GM15510 (cell line): Measurements from ENCODE around the gene EML6.

ENCODE experiments used
- POLR2A ChIP-seq: IDR thresholded peaks from 3 replicates; pipeline ENCODE4 v1.6.1; 2011; ENCODE audit warnings: borderline replicate concordance; ENCODE audit not compliant: insufficient read length; ENCODE audit errors: extremely low read depth

Gene EML6

GRCh38 chr2:54763636-54764291, 40.3 kb downstream of the EML6 start:
- no peak for TF ChIP-seq POLR2A

DNA sequence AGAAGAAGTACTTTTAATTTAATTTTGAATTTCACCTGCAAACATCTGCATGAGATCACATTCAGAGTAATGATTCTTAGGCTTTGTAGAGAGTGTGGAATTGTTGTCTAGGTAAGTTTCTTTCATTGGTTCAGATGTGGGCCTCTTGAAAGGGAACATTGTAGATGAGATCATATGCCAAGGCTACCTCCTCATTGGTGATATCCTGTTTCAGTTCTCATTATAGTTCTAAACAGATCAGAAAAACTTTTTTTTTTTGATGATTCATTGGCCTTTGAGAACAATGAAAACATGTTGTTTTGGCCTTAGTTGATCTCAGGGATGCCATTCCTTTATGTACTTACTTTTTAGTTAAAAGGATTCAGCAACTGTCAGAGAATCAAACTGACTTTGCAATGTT, 44.5 kb downstream of the EML6 start:
- no peak for TF ChIP-seq POLR2A

GRCh38 chr2:54768772-54769428, 45.4 kb downstream of the EML6 start:
- no peak for TF ChIP-seq POLR2A

GRCh38 chr2:54770211-54770610, 46.7 kb downstream of the EML6 start:
- no peak for TF ChIP-seq POLR2A

DNA sequence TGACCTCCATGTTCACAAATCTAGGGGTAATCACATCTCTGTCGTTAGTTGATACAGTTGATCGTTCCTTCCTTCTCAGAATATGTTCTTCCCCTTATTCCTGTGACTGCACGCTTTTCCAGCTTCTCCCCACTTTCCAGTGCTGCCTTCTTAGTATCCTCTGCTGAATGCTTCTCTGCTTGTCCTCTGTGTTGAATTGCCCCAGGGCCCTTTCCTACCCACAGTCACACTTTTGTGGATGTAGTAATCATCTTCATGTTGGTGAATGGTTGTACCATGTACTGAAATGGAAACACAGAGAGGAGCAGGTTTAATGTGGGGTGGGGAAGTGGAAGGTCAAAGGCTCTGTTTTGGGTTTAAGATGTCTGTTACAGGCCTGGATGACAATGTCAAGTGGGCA, 47.2 kb downstream of the EML6 start:
- no peak for TF ChIP-seq POLR2A

GRCh38 chr2:54771166-54771885, 47.9 kb downstream of the EML6 start:
- no peak for TF ChIP-seq POLR2A

DNA sequence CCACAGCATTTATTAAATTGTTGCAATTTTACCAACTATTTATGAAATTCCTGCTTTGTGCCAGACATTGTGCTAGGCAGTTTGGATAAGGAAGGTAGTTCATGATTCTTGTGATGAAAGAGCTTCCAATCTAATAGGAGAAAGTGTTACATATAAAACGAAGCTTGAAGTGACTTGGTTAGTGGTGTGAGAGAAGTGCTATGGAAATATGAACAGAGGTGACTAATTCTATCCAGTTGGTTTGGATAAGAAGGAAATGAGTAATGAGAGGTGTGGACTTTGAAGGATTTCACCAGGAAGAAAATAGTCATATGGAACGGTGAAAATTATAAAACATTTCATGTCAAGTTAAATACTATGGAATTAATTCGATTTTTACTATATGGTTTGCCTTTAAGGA, 48.6 kb downstream of the EML6 start:
- no peak for TF ChIP-seq POLR2A

DNA sequence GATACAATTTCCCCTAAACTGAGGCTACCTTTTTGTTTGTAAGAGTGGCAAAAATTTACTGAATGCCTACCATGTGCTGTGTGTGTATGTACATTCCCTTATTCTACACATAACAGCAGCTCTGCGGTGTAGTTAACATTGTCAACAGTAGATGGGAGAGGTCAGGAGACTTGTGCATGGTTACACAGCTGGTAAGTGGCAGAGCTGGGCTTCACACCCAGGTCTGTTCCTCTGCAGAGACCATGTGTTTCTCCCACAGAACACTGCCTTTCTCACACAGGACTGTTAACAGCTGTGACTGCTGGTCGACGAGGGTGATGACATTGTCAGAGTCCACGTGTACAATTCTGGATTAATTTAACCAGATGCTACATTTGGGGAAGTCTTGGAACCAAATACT, 49.1 kb downstream of the EML6 start:
- TF ChIP-seq POLR2A: no peak

DNA sequence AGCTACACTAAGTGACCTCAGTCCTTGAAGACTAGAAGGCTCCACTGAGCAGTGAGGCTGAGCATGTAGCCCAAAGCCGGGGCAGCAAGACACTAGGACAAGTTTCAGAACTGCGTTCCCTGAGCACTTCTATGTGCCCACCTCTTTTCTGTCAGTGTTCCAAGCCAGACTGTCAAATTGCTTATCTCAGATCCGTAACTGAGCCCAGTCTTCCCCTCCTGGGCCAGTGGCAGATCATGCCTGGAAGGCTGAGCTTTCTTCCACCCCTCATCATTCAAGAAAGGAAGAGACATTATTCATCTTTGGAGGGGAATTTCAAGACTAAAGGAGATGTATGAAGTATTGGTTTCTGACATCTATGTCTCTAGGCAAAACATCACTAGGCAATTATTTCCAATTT, 49.8 kb downstream of the EML6 start:
- no peak for TF ChIP-seq POLR2A

- TF ChIP-seq POLR2A: no peak
These were observed 50.4 kb downstream of the EML6 start for GRCh38 chr2:54773838-54774237.

DNA sequence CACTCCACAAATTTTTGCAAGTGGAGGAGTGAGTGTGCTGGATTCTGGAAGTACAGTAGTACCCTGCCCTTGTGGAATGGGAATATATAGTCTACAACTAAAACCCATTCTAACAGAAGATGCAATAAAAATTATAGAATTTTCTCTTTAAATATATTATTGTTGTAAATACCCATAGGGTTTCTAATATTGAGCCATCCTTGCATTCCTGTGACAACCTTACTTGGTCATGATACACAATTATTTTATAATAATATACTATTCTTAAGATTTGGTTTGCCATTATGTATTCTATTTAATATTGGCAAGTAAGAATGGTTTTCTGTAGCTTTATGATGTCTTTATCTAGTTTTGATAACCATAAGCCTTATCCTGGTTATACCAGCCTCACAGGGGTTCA, 52.2 kb downstream of the EML6 start:
- TF ChIP-seq POLR2A: no peak

- TF ChIP-seq POLR2A: no peak
These were observed 53.0 kb downstream of the EML6 start for GRCh38 chr2:54776494-54776893.

- TF ChIP-seq POLR2A: no peak
These were observed 59.9 kb downstream of the EML6 start for GRCh38 chr2:54783349-54783748.

- TF ChIP-seq POLR2A: no peak
These were observed 63.8 kb downstream of the EML6 start for GRCh38 chr2:54787270-54787669.

DNA sequence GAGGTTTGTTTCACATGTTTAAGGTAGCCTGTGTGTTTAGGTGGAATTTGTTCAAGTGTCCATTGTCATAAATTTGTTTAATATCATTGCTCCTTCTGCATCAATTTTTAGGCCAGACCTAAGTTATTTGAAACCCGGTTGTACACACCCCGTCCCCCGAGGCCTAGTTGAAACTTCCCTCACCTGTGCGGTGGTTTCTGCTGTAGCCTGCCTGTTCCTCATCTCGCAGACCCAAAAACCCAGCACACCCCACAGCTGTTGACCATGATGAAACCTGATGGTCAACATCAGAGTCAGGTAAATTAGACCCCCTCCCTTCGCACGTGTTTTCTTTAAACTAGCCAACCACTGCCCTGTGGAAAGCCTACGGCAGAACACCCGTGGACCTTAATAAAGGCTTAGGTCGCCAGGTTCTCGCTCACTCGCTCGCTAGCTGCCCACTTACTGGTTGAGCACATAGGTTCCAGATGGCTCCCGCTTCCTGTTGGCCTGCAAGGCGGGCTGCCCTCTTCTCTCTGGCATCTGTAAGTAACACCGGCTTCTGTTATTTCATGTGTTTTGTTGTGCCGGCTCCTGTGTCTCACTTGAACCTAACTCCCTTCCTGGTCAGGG, 64.4 kb downstream of the EML6 start:
- TF ChIP-seq POLR2A: no peak
